HG02943 (cell line): ENCODE data around the gene EPS8L2.
"Not testable (repeated sequence)": the region's sequence is repeated elsewhere in the genome, so short reads cannot be mapped to it uniquely, and the experiment has no call there.

Experiments
- ATAC-seq: cut with Tn5 transposase; IDR thresholded peaks from one replicate; pipeline ENCODE4 v1.9.1; 2021; ENCODE audit warnings: mild to moderate bottlenecking, low read depth, moderate library complexity; ENCODE audit not compliant: unreplicated experiment

The EPS8L2 gene

GRCh38 chr11:689625-690024, 16.4 kb upstream of the EPS8L2 start:
- ATAC-seq, result no peak

GRCh38 chr11:690244-690643, 15.8 kb upstream of the EPS8L2 start:
- ATAC-seq, result not testable (repeated sequence)

GRCh38 chr11:690738-691633, 15.0 kb upstream of the EPS8L2 start:
- no peak for ATAC-seq

- no peak for ATAC-seq
Measured at GRCh38 chr11:691710-692590, 14.1 kb upstream of the EPS8L2 start.

DNA sequence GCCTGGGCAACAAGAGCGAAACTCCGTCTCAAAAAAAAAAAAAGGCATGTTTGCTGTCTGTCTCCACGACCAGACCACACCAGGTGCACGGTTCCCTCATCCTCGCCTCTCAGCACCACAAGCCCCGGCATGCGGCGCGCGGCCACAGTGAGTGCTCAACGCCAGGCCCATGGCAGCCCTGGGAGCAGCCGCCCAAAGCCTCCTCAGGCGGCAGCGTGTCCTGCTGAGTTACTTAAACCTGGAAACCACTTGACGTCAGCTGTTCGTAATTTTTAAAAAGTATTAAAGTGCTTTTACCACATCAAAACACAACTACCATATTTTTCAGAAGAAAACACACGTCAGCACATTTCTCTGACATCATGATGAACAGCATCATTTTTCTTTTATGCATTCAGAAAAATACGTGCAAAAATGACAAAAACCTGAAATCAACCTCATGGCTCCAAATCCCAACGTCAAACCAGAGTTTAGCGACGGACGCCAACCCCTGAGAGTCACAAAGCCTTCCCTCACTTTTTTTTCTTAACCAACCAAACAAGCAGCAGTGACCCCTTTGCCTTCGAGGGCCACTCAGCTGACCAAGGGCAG, 13.1 kb upstream of the EPS8L2 start:
- ATAC-seq, result no peak

DNA sequence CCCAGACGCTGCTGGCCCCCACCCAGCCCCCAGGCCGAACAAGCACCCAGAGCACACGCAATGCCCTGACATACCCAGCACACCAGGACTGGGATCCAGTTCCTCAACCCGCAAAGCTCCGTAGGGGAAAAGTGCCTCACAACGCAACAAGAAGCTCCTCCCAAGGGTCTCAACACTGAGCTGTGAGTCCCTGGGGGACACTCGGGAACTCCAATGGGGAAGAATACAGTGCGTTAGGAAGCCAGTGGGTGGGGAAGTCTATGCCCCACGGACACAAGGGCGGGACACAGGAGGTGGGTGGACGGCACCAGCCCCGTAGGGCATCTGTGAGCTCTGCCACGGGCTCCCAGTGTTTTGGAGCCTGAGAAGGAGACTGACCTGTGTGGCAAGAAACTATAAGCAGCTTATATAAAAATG, 12.6 kb upstream of the EPS8L2 start:
- ATAC-seq, result no peak

- no peak for ATAC-seq
Measured at GRCh38 chr11:693887-694562, 12.0 kb upstream of the EPS8L2 start.

GRCh38 chr11:694563-695287, 11.3 kb upstream of the EPS8L2 start, which contains the start of gene DEAF1:
DEAF1 (minus strand) TSS chr11:695222; CDS start chr11:695047, 175 bp downstream.
- ATAC-seq, result peak; percentile 73

DNA sequence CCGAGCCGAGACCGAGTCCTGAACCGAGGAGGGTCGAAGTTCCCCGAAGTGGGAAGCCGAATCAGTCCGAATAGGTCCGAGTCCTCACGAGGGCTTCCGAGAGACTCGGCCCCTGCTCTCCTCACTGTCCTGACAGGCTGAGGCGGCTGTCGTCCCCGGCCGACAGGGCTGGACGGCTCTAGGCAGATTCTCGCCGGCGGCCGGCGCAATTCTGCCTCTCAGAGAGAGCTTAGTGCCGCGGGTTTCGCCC, 10.8 kb upstream of the EPS8L2 start:
- no peak for ATAC-seq

- peak; percentile 76 for ATAC-seq
Measured at GRCh38 chr11:695538-696248, 10.3 kb upstream of the EPS8L2 start, which contains the start of gene TMEM80. TMEM80 (plus strand) TSS chr11:695816; CDS start chr11:695828, 12 bp downstream.

DNA sequence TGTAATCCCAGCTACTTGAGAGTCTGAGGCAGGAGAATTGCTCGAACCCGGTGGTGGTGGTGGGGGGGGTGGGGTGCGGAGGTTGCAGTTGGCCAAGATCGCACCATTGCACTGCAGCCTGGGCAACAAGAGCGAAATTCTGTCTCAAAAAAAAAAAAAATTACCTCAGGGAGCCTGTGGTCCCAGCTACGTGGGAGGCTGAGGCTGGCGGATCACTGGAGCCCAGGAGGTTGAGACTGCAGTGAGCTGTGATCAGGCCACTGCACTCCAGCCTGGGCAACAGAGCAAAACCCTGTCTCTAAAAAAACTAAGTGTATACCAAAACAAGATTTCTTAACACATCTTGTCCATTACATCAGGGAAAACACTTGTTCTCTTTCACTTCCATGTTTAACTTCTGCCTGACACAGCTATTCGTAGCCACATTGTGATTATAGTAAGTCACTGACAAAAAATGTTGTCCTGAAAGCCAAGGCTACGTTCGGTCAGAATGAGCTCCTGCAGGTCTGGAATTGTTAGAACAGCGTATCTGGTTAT, 9.0 kb upstream of the EPS8L2 start:
- ATAC-seq, result no peak

DNA sequence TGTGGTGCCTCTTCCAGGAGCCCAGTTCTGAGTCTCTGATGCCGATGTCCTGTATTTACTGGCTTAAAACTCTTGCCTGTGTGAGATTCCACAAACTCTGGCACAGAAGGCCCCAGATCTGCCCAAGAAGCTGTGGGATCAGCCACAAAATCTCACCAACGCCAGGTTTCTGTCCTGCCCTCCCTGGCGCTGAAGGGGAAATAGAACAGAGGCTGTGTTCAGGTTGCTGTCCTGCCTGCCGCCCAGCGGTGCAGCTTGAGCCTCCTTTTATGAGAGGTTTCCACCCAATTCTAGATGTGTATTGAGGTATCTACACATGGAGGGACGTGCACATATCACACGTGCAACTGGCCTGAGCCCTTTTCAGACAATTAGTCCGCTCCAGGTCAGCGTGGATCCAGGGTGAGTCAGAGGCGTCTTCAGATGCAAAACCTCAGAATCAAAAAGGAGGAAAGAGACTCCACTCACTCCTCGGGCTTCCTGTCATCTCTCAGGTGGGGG, 8.2 kb upstream of the EPS8L2 start:
- no peak for ATAC-seq

GRCh38 chr11:698493-699115, 7.4 kb upstream of the EPS8L2 start:
- no peak for ATAC-seq

DNA sequence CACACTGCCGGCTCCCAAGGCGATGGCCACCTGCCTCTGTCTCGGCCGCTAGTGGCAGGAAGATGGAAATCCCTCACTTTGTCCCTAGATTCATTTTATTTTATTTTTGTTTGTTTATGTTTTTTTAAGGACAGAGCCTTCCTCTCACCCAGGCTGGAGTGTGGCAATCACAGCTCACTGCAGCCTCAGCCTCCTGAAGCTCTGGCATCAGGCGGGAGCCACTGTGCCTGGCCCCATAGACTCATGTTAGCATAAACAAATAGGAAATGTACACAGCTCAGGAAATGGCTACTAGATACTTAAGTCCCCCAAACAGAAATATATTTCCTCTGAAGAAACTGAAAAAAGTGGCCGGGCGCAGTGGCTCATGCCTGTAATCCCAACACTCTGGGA, 6.9 kb upstream of the EPS8L2 start:
- no peak for ATAC-seq

DNA sequence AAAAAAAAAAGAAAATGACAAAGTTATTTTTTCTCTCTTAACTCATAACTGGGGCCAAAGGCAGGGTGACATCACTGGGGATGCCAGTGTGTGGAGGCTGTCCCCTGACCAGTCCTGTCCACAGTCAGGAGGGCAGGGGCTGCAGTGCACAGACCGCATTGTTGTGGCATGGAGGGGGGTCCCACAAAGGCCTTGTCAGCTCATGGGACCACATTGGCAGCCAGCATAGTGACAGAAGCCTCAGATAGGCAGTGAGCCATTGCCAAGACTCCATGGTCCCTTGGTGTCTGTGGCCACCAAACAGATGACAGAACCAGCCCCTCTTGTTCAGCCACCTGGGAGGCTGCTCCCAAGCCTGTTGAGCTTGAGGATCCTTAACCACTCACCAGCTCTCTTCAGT, 6.3 kb upstream of the EPS8L2 start:
- no peak for ATAC-seq

DNA sequence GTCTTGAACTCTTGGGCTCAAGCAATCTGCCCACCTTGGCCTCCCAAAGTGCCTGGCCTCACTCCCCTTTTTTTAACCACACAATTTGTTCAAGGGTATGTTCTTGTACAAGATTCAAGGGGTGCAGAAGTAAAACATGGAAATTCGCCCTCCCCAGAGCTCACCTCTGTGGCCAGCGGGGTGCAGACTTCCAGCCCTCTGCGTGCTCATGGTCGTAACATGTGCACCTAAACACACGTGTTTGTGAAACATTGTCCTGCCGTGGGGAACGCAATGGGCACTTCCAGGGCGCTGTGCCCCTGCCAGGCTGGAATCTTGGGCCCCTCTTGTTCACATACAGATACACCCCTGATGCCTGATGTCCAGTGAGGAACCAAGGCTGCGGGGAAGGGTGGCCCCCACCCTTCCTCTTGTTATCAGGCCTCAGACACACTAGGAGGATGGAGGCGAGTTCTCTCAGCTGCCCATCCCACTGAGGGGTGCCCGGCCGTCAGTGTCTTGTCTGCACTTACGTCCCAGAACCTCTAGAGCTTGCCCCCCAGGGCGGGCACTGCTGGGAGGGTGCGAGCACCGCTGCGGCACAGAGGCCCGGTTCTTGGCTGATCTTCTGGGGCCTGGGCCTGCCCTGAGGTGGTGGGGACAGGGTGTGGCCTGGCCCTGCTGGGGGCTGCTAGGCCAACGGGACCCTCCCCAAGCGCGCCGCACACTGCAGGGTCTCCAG, 4.1 kb upstream of the EPS8L2 start:
- ATAC-seq, result no peak
